Measurements from ENCODE around the gene CSNK1A1L. TPM values are rescaled to one million over a fixed set of nuclear protein-coding genes. Genes with fewer than 3 reads are reported as not detected.

The CSNK1A1L gene
- total and polyA plus RNA-seq, 2 of the 13 experiments (the other 11 are each of a cell fraction or from before 2014, with no cell fraction given): not detected

GRCh38 chr13:37100731-37101130 is 4.7 kb downstream of the CSNK1A1L start:
- Histone ChIP-seq H3K36me3 (replicated peaks in 1 of 2; ENCODE audit: control insufficient read depth in 1 of 2, insufficient read depth in 2 of 2, low read length in 2 of 2) (no peaks in the 10 kb centered on the region), H3K27ac (ENCODE audit: extremely low read length, insufficient read depth, low read length) (no peak overlapping the region), H3K79me2 (ENCODE audit: insufficient read depth, low read length) (no peaks in the 10 kb centered on the region), H3K9ac (ENCODE audit: insufficient read depth, low read depth, low read length) (no peak overlapping the region), H3K4me3 (replicated peaks in 1 of 3; ENCODE audit: insufficient read depth in 1 of 3, low read depth in 2 of 3, low read length in 3 of 3) (no peak overlapping the region), H3K9me3 (ENCODE audit: low read length) (no peaks in the 10 kb centered on the region), H3K27me3 (ENCODE audit: control insufficient read depth in 1 of 2, insufficient read depth in 2 of 2, low read length in 2 of 2) (peaks cover 0 to 2% of the 10 kb centered on the region in 2 experiments; a peak in 3 of 5 replicates), H4K20me1 (ENCODE audit: insufficient read depth, low read length) (no peaks in the 10 kb centered on the region), H3K4me1 (ENCODE audit: insufficient read depth, low read length) (no peaks in the 10 kb centered on the region), H2AFZ (ENCODE audit: low read length) (no peak overlapping the region), H3K4me2 (ENCODE audit: low read depth, low read length) (no peak overlapping the region)
- CTCF ChIA-PET (ENCODE audit: low intra/inter-chr PET ratio, low total read pairs): no interaction called here
- no TSS peak for BruUV-seq (replicated peaks)
- ATAC-seq (no peak), FAIRE-seq (no peak), DNase-seq (ENCODE audit: low spot score) (no peak)
- POLR2A ChIA-PET: no interaction called here
- TF ChIP-seq LCORL (IDR thresholded peaks at IDR 0.05) (no peak), LCORL (CRISPR knock-in tag; IDR thresholded peaks at IDR 0.05) (no peak), ZSCAN12 (CRISPR knock-in tag; IDR thresholded peaks at IDR 0.05) (no peak), SP1 (IDR thresholded peaks at IDR 0.05) (no peak), SP1 (CRISPR knock-in tag; IDR thresholded peaks at IDR 0.05) (no peak), KLF11 (CRISPR knock-in tag; IDR thresholded peaks at IDR 0.05) (no peak), NFE2 (CRISPR knock-in tag; IDR thresholded peaks at IDR 0.05) (no peak), RBM22 (optimal IDR thresholded peaks at IDR 0.05; ENCODE audit: low read length) (no peak)
- intact Hi-C loops (cut with micrococcal nuclease; ENCODE audit: unreplicated experiment) (no loop called here), in situ Hi-C loops (cut with HindIII; ENCODE audit: extremely low pct_ligation_motif_present, low pct_unique_long_range_greater_than_20kb) (loop anchor here (10.0 kb wide), 1 partner anchor 504 kb away; no protein-coding TSS in a partner anchor)

GRCh38 chr13:37097076-37097475 is 8.4 kb downstream of the CSNK1A1L start:
- FAIRE-seq (no peak), DNase-seq (ENCODE audit: low spot score) (no peak), ATAC-seq (no peak)
- no peaks in the 10 kb centered on the region for H3K4me1 ChIP-seq (ENCODE audit: insufficient read depth, low read length)
- intact Hi-C loops (cut with micrococcal nuclease; ENCODE audit: unreplicated experiment) (no loop called here), in situ Hi-C loops (cut with HindIII; ENCODE audit: extremely low pct_ligation_motif_present, low pct_unique_long_range_greater_than_20kb) (no loop called here)
- H3K27me3 ChIP-seq (ENCODE audit: control insufficient read depth in 1 of 2, insufficient read depth in 2 of 2, low read length in 2 of 2): peaks cover 0 to 5% of the 10 kb centered on the region in 2 experiments; a peak in 1 of 5 replicates
- no peak overlapping the region for H3K27ac ChIP-seq (ENCODE audit: extremely low read length, insufficient read depth, low read length)
- no peaks in the 10 kb centered on the region for H3K9me3 ChIP-seq (ENCODE audit: low read length)
- H3K79me2 ChIP-seq (ENCODE audit: insufficient read depth, low read length): no peaks in the 10 kb centered on the region
- 11% methylated on average over 4 of the region's 4 CpGs for WGBS (ENCODE audit: low lambda C conversion rate)
- no peak overlapping the region for H3K4me3 ChIP-seq (replicated peaks in 1 of 3; ENCODE audit: insufficient read depth in 1 of 3, low read depth in 2 of 3, low read length in 3 of 3)
- no peaks in the 10 kb centered on the region for H4K20me1 ChIP-seq (ENCODE audit: insufficient read depth, low read length)
- CTCF ChIA-PET (ENCODE audit: low intra/inter-chr PET ratio, low total read pairs): no interaction called here
- no peak overlapping the region for H3K9ac ChIP-seq (ENCODE audit: insufficient read depth, low read depth, low read length)
- no peaks in the 10 kb centered on the region for H3K36me3 ChIP-seq (replicated peaks in 1 of 2; ENCODE audit: control insufficient read depth in 1 of 2, insufficient read depth in 2 of 2, low read length in 2 of 2)
- BruUV-seq (replicated peaks): no TSS peak
- POLR2A ChIA-PET: no interaction called here
- H3K4me2 ChIP-seq (ENCODE audit: low read depth, low read length): no peak overlapping the region
- no peak overlapping the region for H2AFZ ChIP-seq (ENCODE audit: low read length)
- TF ChIP-seq ZNF33B (CRISPR knock-in tag; IDR thresholded peaks at IDR 0.05): no peak
- no peak for TF ChIP-seq ASH2L (IDR thresholded peaks at IDR 0.05; ENCODE audit: insufficient read length, low read depth, low read length)
- no peak for TF ChIP-seq ZNF816 (CRISPR knock-in tag; IDR thresholded peaks at IDR 0.05; ENCODE audit: borderline replicate concordance)
- TF ChIP-seq RFXANK (CRISPR knock-in tag; IDR thresholded peaks at IDR 0.05): no peak
- TF ChIP-seq ETS1 (CRISPR knock-in tag; IDR thresholded peaks at IDR 0.05): no peak
- TF ChIP-seq ZUFSP (CRISPR knock-in tag; IDR thresholded peaks at IDR 0.05; ENCODE audit: borderline replicate concordance): no peak
- TF ChIP-seq GLMP (CRISPR knock-in tag; IDR thresholded peaks at IDR 0.05; ENCODE audit: borderline replicate concordance): no peak
- no peak for TF ChIP-seq TEAD2 (CRISPR knock-in tag; IDR thresholded peaks at IDR 0.05)
- no peak for TF ChIP-seq TP53 (CRISPR knock-in tag; conservative IDR thresholded peaks at IDR 0.05)
- TF ChIP-seq ZNF678 (CRISPR knock-in tag; IDR thresholded peaks at IDR 0.05): no peak
- no peak for TF ChIP-seq ZIK1 (CRISPR knock-in tag; IDR thresholded peaks at IDR 0.05; ENCODE audit: borderline replicate concordance, low read depth)
